K562 (cell line): ENCODE data around the gene LRRC59. TPM values are rescaled to one million over a fixed set of nuclear protein-coding genes. Genes with fewer than 3 reads are reported as not detected.

Experiments
- ATAC-seq: fragments of 200-7000 bp; cut with Tn5 transposase; 3 replicates; pipeline ENCODE4 v1.9.1; 2020; ENCODE audit warnings: moderate library complexity
- BruUV-seq: library from RNA; stranded (reverse); fragments of 400-500 nt; replicated peaks from 2 replicates; lab custom pipeline; 2021; lab: Mats Ljungman, UMichigan
- CTCF ChIA-PET: fragments of 300-600 bp; formaldehyde crosslinking; extraction: SDS; loops from one replicate; lab custom pipeline; 2021; ENCODE audit warnings: low intra/inter-chr PET ratio; lab: Yijun Ruan, JAX
- POLR2A ChIA-PET: fragments of 300-600, 350-650 bp; sonication (Branson Sonifier 250); formaldehyde crosslinking; extraction: SDS; loops from one replicate; lab custom pipeline; 2021; ENCODE audit warnings: antibody characterized with exemption, inconsistent platforms; lab: Yijun Ruan, JAX
- DNase-seq, 4 experiments: peaks; one replicate each; pipeline versions ENCODE4 v3.0.0 to v3.0.0-alpha.2; 2011 to 2018; ENCODE audit warnings: low spot score in 3 of 4, mixed read lengths in 3 of 4; ENCODE audit errors: extremely low read depth in 1 of 4
- FAIRE-seq: peaks from 2 replicates; lab custom pipeline; 2011; peaks lifted over from hg19 to GRCh38; lab: Jason Lieb, UNC
- H2AFZ ChIP-seq: 2 replicates; pipeline ENCODE4 v1.6.0; 2011; ENCODE audit warnings: low read depth, low read length, control low read depth, inconsistent platforms
- H3K27ac ChIP-seq: fragments of 200-600 bp; 3 replicates; pipeline ENCODE4 v1.8.0; 2011; ENCODE audit warnings: low read depth, mild to moderate bottlenecking, control low read depth, inconsistent platforms, low read length, moderate library complexity, mixed read lengths; ENCODE audit errors: extremely low read depth
- H3K27me3 ChIP-seq, 2 experiments: fragments of 300-600 bp in 1 of 2; 2 replicates in 1 of 2; 3 replicates in 1 of 2; pipeline versions ENCODE4 v1.6.0 to v1.8.0; 2011; ENCODE audit warnings: inconsistent platforms in 2 of 2, low read length in 2 of 2, mild to moderate bottlenecking in 1 of 2, mixed read lengths in 1 of 2, moderate library complexity in 1 of 2; ENCODE audit not compliant: control insufficient read depth in 2 of 2, insufficient read depth in 2 of 2
- H3K36me3 ChIP-seq: fragments of 300-600 bp; 3 replicates; pipeline ENCODE4 v1.8.0; 2011; ENCODE audit warnings: mild to moderate bottlenecking, low read length, inconsistent platforms; ENCODE audit not compliant: control insufficient read depth, insufficient read depth
- H3K4me1 ChIP-seq, 2 experiments: fragments of 200-600 bp in 1 of 2; replicated peaks in 1 of 2; 2 replicates in 1 of 2; 3 replicates in 1 of 2; pipeline versions ENCODE4 v1.5.1 to v1.8.0; 2011; ENCODE audit warnings: inconsistent platforms in 2 of 2, low read length in 2 of 2, mild to moderate bottlenecking in 1 of 2, mixed read lengths in 1 of 2, moderate library complexity in 1 of 2; ENCODE audit not compliant: control insufficient read depth in 2 of 2, insufficient read depth in 2 of 2
- H3K4me2 ChIP-seq: 2 replicates; pipeline ENCODE4 v1.6.1; 2011; ENCODE audit warnings: low read length, control low read depth, inconsistent platforms, mixed read lengths; ENCODE audit not compliant: insufficient read depth
- H3K4me3 ChIP-seq: fragments of 200-600 bp; sonication (generic), shearing (Covaris generic); 2 replicates; pipeline ENCODE4 v1.5.1; 2016; ENCODE audit warnings: control low read depth, inconsistent platforms
- H3K79me2 ChIP-seq: fragments of 200-600 bp; 3 replicates; pipeline ENCODE4 v1.8.0; 2011; ENCODE audit warnings: low read length, inconsistent platforms; ENCODE audit not compliant: control insufficient read depth, insufficient read depth
- H3K9ac ChIP-seq, 2 experiments: 2 replicates each; pipeline versions ENCODE4 v1.6.0 to v1.6.1; 2011; ENCODE audit warnings: low read depth in 2 of 2, low read length in 2 of 2, control low read depth in 1 of 2, inconsistent platforms in 1 of 2, mild to moderate bottlenecking in 1 of 2, mixed read lengths in 1 of 2; ENCODE audit not compliant: insufficient read depth in 1 of 2
- H3K9me1 ChIP-seq: one replicate; pipeline ENCODE4 v1.6.0; 2011; ENCODE audit warnings: inconsistent platforms, mild to moderate bottlenecking, low read length, moderate library complexity; ENCODE audit not compliant: control insufficient read depth, insufficient read depth
- H3K9me3 ChIP-seq: replicated peaks from 2 replicates; pipeline ENCODE4 v1.5.1; 2011; ENCODE audit warnings: low read depth, low read length, inconsistent platforms; ENCODE audit not compliant: control insufficient read depth, insufficient read depth
- H4K20me1 ChIP-seq: replicated peaks from 2 replicates; pipeline ENCODE4 v1.6.1; 2011; ENCODE audit warnings: low read length, inconsistent platforms, mixed read lengths; ENCODE audit not compliant: control insufficient read depth, insufficient read depth
- CGGBP1 ChIP-seq: fragments of 250-450 bp; sonication (Bioruptor Pico); IDR thresholded peaks from 2 replicates; pipeline ENCODE4 v1.9.0; 2021; ENCODE audit warnings: mild to moderate bottlenecking
- CHD7 ChIP-seq: fragments of 200-600 bp; sonication (generic); IDR thresholded peaks from one replicate; pipeline ENCODE4 v1.6.1; 2012; ENCODE audit warnings: mild to moderate bottlenecking, low read depth, low read length, inconsistent platforms
- FOXA3 ChIP-seq, 2 experiments: fragments of 450-650 bp in 1 of 2; sonication (generic) in 1 of 2; formaldehyde crosslinking; IDR thresholded peaks in 1 of 2; conservative IDR thresholded peaks in 1 of 2; 2 replicates each; pipeline versions ENCODE4 v1.4.0 to v1.8.0; 2020 to 2022; ENCODE audit warnings: mild to moderate bottlenecking in 2 of 2, missing genetic modification reagents in 1 of 2
- LCOR ChIP-seq: sonication (generic); formaldehyde crosslinking; IDR thresholded peaks from 2 replicates; pipeline ENCODE4 v1.8.0; 2022; ENCODE audit warnings: mild to moderate bottlenecking, missing genetic modification reagents
- MCM3 ChIP-seq: fragments of 450-650 bp; IDR thresholded peaks from 2 replicates; pipeline ENCODE4 v1.6.1; 2016
- TBL1XR1 ChIP-seq, 2 experiments: IDR thresholded peaks; 2 replicates each; pipeline ENCODE4 v1.6.1; 2012; ENCODE audit warnings: improper control_type of control experiment in 2 of 2, low read length in 2 of 2, mild to moderate bottlenecking in 1 of 2
- VEZF1 ChIP-seq: fragments of 200-800 bp; sonication (Bioruptor generic); IDR thresholded peaks from 2 replicates; pipeline ENCODE4 v1.6.1; 2017; ENCODE audit warnings: missing genetic modification characterization, missing compliant biosample characterization
- WGBS: fragments of 100-300 bp; shearing (Covaris generic); methylation state at CpG from one replicate; pipeline ENCODE4 v1.1.6; 2016; ENCODE audit warnings: low coverage, mixed read lengths; ENCODE audit not compliant: insufficient coverage; ENCODE audit errors: missing lambda C conversion rate; 5-methylcytosine and 5-hydroxymethylcytosine counted together
- in situ Hi-C: fragments of 300-500 bp; cut with MboI; formaldehyde crosslinking; loops from 4 replicates; pipeline ENCODE4 v1.15.0; 2018; ENCODE audit warnings: inconsistent platforms, mixed read lengths
- intact Hi-C: fragments of 100-400 bp; cut with micrococcal nuclease; formaldehyde crosslinking; loops from 2 replicates; pipeline ENCODE4 v1.14.2; 2022
- polyA plus RNA-seq, 8 experiments: library from polyadenylated mRNA; depleted of rRNA in 4 of 8; stranded (reverse) in 5 of 8; unstranded in 3 of 8; fragments of >200 nt; fragmentation: Nextera tagmentation in 2 of 8; fragmentation: Illumina TruSeq in 1 of 8; extraction: Ambion mirVana in 2 of 8; extraction: Trizol in 1 of 8; gene quantifications; 2 replicates each; pipeline versions ENCODE4 v1.2.1 to v1.2.3, GENCODE V29; 2011 to 2014; ENCODE audit warnings: inconsistent platforms in 1 of 8, missing spikeins in 1 of 8
- total RNA-seq, 7 experiments: library from RNA; depleted of rRNA in 6 of 7; stranded (reverse); fragments of >200 nt in 6 of 7; fragmentation: Illumina TruSeq in 2 of 7; extraction: Trizol in 2 of 7; gene quantifications; 2 replicates each; pipeline versions ENCODE4 v1.2.1 to v1.2.3, GENCODE V29; 2011 to 2021; ENCODE audit warnings: low replicate concordance in 1 of 7

LRRC59 gene
- total and polyA plus RNA-seq, 9 of the 15 experiments (the other 6 are each of a cell fraction or from before 2014, with no cell fraction given), result 27.8 to 244 (median 154) TPM

- no peak overlapping the region for H3K4me3 ChIP-seq
- BruUV-seq, result no TSS peak
- peaks cover 40% of the 10 kb centered on the region for H3K79me2 ChIP-seq
- WGBS, result 96% methylated on average over 5 of the region's 5 CpGs
- ATAC-seq, result no peak
- POLR2A ChIA-PET, result interaction anchor here (0.6 to 2.5 kb wide), 4 partner anchors 8 to 309 kb away, joined by 3 to 22 read pairs (median 4); no protein-coding TSS in a partner anchor
- no peak overlapping the region for H2AFZ ChIP-seq
- intact Hi-C loops, result no loop called here
- no peak for FAIRE-seq
- H3K4me2 ChIP-seq, result no peak overlapping the region
- H3K9me1 ChIP-seq, result no peaks in the 10 kb centered on the region
- H3K36me3 ChIP-seq, result peaks cover 71% of the 10 kb centered on the region
- no peak overlapping the region for H3K27ac ChIP-seq
- in situ Hi-C loops, result no loop called here
- CTCF ChIA-PET, result no interaction called here
- no peak for DNase-seq
- no peak overlapping the region for H3K9ac ChIP-seq
- H3K9me3 ChIP-seq, result no peaks in the 10 kb centered on the region; the same call in 1 of the 2 replicates
- H3K27me3 ChIP-seq, result no peaks in the 10 kb centered on the region
- H3K4me1 ChIP-seq, result peaks cover 5 to 8% of the 10 kb centered on the region in 2 experiments; a peak in 4 of 5 replicates
- H4K20me1 ChIP-seq, result 0 out of 2 replicates have a peak, but pooled peaks cover 4% of the 10 kb centered on the region
- no peak for TF ChIP-seq LCOR
- no peak for TF ChIP-seq CHD7
- no peak for TF ChIP-seq FOXA3 (CRISPR knock-in tag; conservative IDR thresholded peaks at IDR 0.05 in 1 of 2, IDR thresholded peaks at IDR 0.05 in 1 of 2)
- no peak for TF ChIP-seq TBL1XR1 (IDR thresholded peaks at IDR 0.05; ENCODE audit: low read length in 2 of 2)
- TF ChIP-seq CGGBP1 (CRISPR knock-in tag), result no peak
- TF ChIP-seq VEZF1 (CRISPR knock-in tag), result no peak
- no peak for TF ChIP-seq MCM3
Measured at GRCh38 chr17:50370052-50370451, 27.3 kb downstream of the LRRC59 start.
